ENCODE measurements around the gene AP3S1.

DNA sequence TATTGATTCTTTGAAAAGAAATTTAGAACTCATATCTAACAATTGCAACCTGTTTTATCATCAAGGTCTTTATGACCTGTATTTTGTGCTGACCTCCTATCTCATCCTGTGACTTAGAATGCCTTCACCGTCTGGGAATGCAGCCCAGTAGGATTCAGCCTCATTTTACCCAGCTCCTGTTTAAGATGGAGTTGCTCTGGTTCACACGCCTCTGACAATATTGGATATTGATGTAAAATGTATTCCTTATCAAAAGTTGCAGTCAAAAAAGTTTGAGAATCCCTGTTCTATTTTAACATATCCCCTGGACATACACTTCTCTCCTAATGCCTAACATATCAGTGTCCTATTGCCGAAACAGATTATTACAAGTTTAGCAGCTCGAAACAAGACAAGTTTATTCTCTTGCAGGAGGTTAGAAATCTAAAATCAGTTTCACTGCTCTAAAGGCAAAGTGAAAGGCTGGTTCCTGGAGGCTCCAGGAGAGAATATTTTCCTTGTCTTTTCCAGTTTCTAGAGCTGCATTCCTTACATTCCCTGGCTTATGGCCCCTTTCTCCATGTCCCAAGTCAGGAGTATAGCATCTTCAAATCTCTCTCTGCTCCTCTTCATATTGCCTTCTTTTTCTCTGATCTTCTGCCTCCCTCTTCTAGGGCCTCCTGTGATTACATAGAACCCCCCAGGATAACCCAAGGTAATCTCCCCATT is 89.0 kb downstream of the AP3S1 start:
- no peak for TF ChIP-seq ZNF239 (tag by site-specific recombination; IDR thresholded peaks at IDR 0.05)
- TF ChIP-seq ZNF792 (tag by site-specific recombination; IDR thresholded peaks at IDR 0.05): no peak
- TF ChIP-seq, protein P1, sequence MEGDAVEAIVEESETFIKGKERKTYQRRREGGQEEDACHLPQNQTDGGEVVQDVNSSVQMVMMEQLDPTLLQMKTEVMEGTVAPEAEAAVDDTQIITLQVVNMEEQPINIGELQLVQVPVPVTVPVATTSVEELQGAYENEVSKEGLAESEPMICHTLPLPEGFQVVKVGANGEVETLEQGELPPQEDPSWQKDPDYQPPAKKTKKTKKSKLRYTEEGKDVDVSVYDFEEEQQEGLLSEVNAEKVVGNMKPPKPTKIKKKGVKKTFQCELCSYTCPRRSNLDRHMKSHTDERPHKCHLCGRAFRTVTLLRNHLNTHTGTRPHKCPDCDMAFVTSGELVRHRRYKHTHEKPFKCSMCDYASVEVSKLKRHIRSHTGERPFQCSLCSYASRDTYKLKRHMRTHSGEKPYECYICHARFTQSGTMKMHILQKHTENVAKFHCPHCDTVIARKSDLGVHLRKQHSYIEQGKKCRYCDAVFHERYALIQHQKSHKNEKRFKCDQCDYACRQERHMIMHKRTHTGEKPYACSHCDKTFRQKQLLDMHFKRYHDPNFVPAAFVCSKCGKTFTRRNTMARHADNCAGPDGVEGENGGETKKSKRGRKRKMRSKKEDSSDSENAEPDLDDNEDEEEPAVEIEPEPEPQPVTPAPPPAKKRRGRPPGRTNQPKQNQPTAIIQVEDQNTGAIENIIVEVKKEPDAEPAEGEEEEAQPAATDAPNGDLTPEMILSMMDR (tag by site-specific recombination; IDR thresholded peaks at IDR 0.05): no peak
- no peak for TF ChIP-seq ZNF221 (tag by site-specific recombination; IDR thresholded peaks at IDR 0.05; ENCODE audit: borderline replicate concordance)
- TF ChIP-seq MYNN (tag by site-specific recombination; IDR thresholded peaks at IDR 0.05; ENCODE audit: borderline replicate concordance): no peak
- TF ChIP-seq ZSCAN30 (tag by site-specific recombination; IDR thresholded peaks at IDR 0.05): no peak
- no peak for TF ChIP-seq ZFP3 (tag by site-specific recombination; IDR thresholded peaks at IDR 0.05; ENCODE audit: low read depth)

All from HEK293 (cell line).